ENCODE results near the gene TNFRSF14.
"Not testable (repeated sequence)": the region's sequence is repeated elsewhere in the genome, so short reads cannot be mapped to it uniquely, and the experiment has no call there.

DNA sequence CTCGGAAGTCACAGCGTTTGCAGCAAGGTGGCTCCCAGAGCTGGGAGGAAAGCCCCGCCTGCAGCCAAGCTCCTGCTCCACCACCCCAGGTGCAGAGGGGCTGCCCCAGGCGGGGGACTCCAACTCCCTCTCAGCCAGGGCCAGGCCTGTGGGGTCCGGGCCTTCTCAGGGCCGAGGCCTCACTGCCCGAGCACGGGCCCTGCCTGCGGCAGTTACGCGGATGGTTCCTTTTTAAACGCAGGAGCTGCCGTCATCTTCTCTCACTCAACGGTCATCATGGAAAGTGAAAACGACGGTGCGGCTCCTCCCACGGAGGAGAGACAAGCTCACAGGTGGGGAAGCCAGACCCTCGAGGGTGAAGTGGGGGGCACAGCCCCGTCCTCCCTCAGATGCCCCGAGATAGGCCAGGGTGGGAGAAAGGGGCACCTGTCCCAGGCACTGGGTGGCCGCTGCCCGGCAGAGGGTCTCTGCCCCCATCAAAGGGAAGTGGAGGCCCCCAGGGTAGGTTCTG, 21.4 kb downstream of the TNFRSF14 start:
- TF ChIP-seq, protein P1, sequence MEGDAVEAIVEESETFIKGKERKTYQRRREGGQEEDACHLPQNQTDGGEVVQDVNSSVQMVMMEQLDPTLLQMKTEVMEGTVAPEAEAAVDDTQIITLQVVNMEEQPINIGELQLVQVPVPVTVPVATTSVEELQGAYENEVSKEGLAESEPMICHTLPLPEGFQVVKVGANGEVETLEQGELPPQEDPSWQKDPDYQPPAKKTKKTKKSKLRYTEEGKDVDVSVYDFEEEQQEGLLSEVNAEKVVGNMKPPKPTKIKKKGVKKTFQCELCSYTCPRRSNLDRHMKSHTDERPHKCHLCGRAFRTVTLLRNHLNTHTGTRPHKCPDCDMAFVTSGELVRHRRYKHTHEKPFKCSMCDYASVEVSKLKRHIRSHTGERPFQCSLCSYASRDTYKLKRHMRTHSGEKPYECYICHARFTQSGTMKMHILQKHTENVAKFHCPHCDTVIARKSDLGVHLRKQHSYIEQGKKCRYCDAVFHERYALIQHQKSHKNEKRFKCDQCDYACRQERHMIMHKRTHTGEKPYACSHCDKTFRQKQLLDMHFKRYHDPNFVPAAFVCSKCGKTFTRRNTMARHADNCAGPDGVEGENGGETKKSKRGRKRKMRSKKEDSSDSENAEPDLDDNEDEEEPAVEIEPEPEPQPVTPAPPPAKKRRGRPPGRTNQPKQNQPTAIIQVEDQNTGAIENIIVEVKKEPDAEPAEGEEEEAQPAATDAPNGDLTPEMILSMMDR (IDR thresholded peaks at IDR 0.05) = not testable (repeated sequence)
- TF ChIP-seq POLR2A (IDR thresholded peaks at IDR 0.05) = not testable (repeated sequence)

All from body of pancreas (tissue), 4 donors.